H1 (cell line): ENCODE results near the gene CACUL1. TPM values are rescaled to one million over a fixed set of nuclear protein-coding genes. Genes with fewer than 3 reads are reported as not detected.

Experiments used
- CTCF ChIA-PET: fragments of 300-600 bp; sonication (Branson Sonifier 250); formaldehyde crosslinking; loops from one replicate; lab custom pipeline; 2021; ENCODE audit not compliant: partially characterized antibody; lab: Charles Lee
- POLR2A ChIA-PET: fragments of 300-600 bp; sonication (Branson Sonifier 250); formaldehyde crosslinking; loops from one replicate; lab custom pipeline; 2021; ENCODE audit warnings: inconsistent platforms; ENCODE audit not compliant: partially characterized antibody; lab: Charles Lee
- DNase-seq, 2 experiments: peaks; one replicate each; pipeline versions ENCODE4 v3.0.0 to v3.0.0-alpha.2; 2010 to 2022; ENCODE audit warnings: low spot score in 2 of 2, low read depth in 1 of 2, mixed read lengths in 1 of 2
- FAIRE-seq: peaks from 2 replicates; lab custom pipeline; 2011; peaks lifted over from hg19 to GRCh38; lab: Jason Lieb, UNC
- H2AFZ ChIP-seq: 2 replicates; pipeline ENCODE4 v1.8.1; 2012; ENCODE audit warnings: low read length, inconsistent platforms
- H2AK5ac ChIP-seq: 2 replicates; pipeline ENCODE4 v1.6.1; 2013; ENCODE audit warnings: low read depth, low read length
- H2BK120ac ChIP-seq: replicated peaks from 2 replicates; pipeline ENCODE3; 2013; ENCODE audit warnings: low read depth, low read length, inconsistent platforms
- H2BK12ac ChIP-seq: 2 replicates; pipeline ENCODE4 v1.6.1; 2013; ENCODE audit warnings: low read depth, low read length
- H2BK15ac ChIP-seq: 2 replicates; pipeline ENCODE4 v1.6.1; 2013; ENCODE audit warnings: low read length
- H2BK20ac ChIP-seq: 2 replicates; pipeline ENCODE4 v1.6.1; 2013; ENCODE audit warnings: low read length
- H2BK5ac ChIP-seq: 2 replicates; pipeline ENCODE4 v1.6.1; 2013; ENCODE audit warnings: low read depth, low read length
- H3K14ac ChIP-seq: 2 replicates; pipeline ENCODE4 v1.6.1; 2013; ENCODE audit warnings: inconsistent platforms; ENCODE audit not compliant: insufficient read length
- H3K18ac ChIP-seq: 2 replicates; pipeline ENCODE4 v1.6.1; 2013; ENCODE audit warnings: low read length; ENCODE audit errors: extremely low read depth
- H3K23ac ChIP-seq: 2 replicates; pipeline ENCODE4 v1.6.1; 2013; ENCODE audit warnings: inconsistent platforms; ENCODE audit not compliant: insufficient read length
- H3K23me2 ChIP-seq: 2 replicates; pipeline ENCODE4 v1.6.1; 2013; ENCODE audit warnings: low read depth, low read length
- H3K27ac ChIP-seq: 2 replicates; pipeline ENCODE4 v1.6.1; 2011; ENCODE audit warnings: low read depth, low read length, inconsistent platforms
- H3K27me3 ChIP-seq, 4 experiments: replicated peaks in 1 of 4; 1 replicate in 1 of 4; 2 replicates in 3 of 4; pipeline versions ENCODE4 v1.6.1 to v1.8.1; 2011 to 2013; ENCODE audit warnings: low read length in 3 of 4, mild to moderate bottlenecking in 3 of 4, inconsistent platforms in 2 of 4, mixed read lengths in 2 of 4, moderate library complexity in 1 of 4; ENCODE audit not compliant: control insufficient read depth in 3 of 4, insufficient read depth in 3 of 4; ENCODE audit errors: extremely low read depth in 1 of 4
- H3K36me3 ChIP-seq, 4 experiments: 2 replicates each; pipeline versions ENCODE4 v1.6.1 to v1.8.1; 2011 to 2013; ENCODE audit warnings: mild to moderate bottlenecking in 4 of 4, low read length in 3 of 4, moderate library complexity in 2 of 4, control low read depth in 1 of 4, inconsistent platforms in 1 of 4; ENCODE audit not compliant: insufficient read depth in 4 of 4, control insufficient read depth in 2 of 4
- H3K4ac ChIP-seq: replicated peaks from 2 replicates; pipeline ENCODE3; 2013; ENCODE audit warnings: low read length, low read depth, mixed read lengths, inconsistent platforms; ENCODE audit not compliant: insufficient read length
- H3K4me1 ChIP-seq, 4 experiments: replicated peaks in 1 of 4; 1 replicate in 1 of 4; 2 replicates in 3 of 4; pipeline versions ENCODE4 v1.6.1 to v1.8.1; 2011 to 2013; ENCODE audit warnings: low read length in 3 of 4, inconsistent platforms in 2 of 4, mixed read lengths in 1 of 4; ENCODE audit not compliant: insufficient read depth in 4 of 4, control insufficient read depth in 3 of 4
- H3K4me2 ChIP-seq, 2 experiments: 2 replicates each; pipeline versions ENCODE4 v1.6.1 to v1.8.1; 2011 to 2013; ENCODE audit warnings: low read depth in 2 of 2, low read length in 2 of 2, control low read depth in 1 of 2, inconsistent platforms in 1 of 2, mild to moderate bottlenecking in 1 of 2; ENCODE audit not compliant: insufficient read depth in 1 of 2
- H3K4me3 ChIP-seq, 4 experiments: fragments of 200-600, 300-600 bp in 1 of 4; sonication (generic), shearing (Covaris generic), sonication (Bioruptor Twin) in 1 of 4; 2 replicates each; pipeline versions ENCODE4 v1.5.1 to v1.8.1; 2011 to 2016; ENCODE audit warnings: low read length in 4 of 4, low read depth in 3 of 4, control low read depth in 2 of 4, inconsistent platforms in 2 of 4, mild to moderate bottlenecking in 2 of 4, mixed read lengths in 1 of 4, moderate library complexity in 1 of 4; ENCODE audit not compliant: insufficient read depth in 2 of 4; ENCODE audit errors: extremely low read depth in 1 of 4
- H3K56ac ChIP-seq: replicated peaks from 2 replicates; pipeline ENCODE3; 2013; ENCODE audit warnings: low read depth, mild to moderate bottlenecking, mixed read lengths, low read length, inconsistent platforms; ENCODE audit not compliant: insufficient read length
- H3K79me1 ChIP-seq: 2 replicates; pipeline ENCODE4 v1.6.1; 2013; ENCODE audit warnings: low read depth, low read length, control low read depth
- H3K79me2 ChIP-seq, 2 experiments: 2 replicates each; pipeline versions ENCODE4 v1.6.1 to v1.8.1; 2012 to 2013; ENCODE audit warnings: low read length in 2 of 2, mild to moderate bottlenecking in 2 of 2, inconsistent platforms in 1 of 2; ENCODE audit not compliant: insufficient read depth in 2 of 2, control insufficient read depth in 1 of 2
- H3K9ac ChIP-seq, 4 experiments: replicated peaks in 1 of 4; 1 replicate in 1 of 4; 2 replicates in 3 of 4; pipeline versions ENCODE4 v1.6.1 to v1.8.1; 2011 to 2013; ENCODE audit warnings: low read depth in 3 of 4, low read length in 3 of 4, control low read depth in 2 of 4, mild to moderate bottlenecking in 2 of 4, moderate library complexity in 2 of 4, inconsistent platforms in 1 of 4; ENCODE audit errors: extremely low read depth in 1 of 4
- H3K9me3 ChIP-seq, 2 experiments: 2 replicates each; pipeline versions ENCODE4 v1.6.1 to v1.8.1; 2012 to 2013; ENCODE audit warnings: mild to moderate bottlenecking in 2 of 2, moderate library complexity in 2 of 2, control low read depth in 1 of 2, inconsistent platforms in 1 of 2, low read depth in 1 of 2, low read length in 1 of 2, mixed read lengths in 1 of 2; ENCODE audit not compliant: insufficient read depth in 2 of 2
- H4K20me1 ChIP-seq, 2 experiments: replicated peaks in 1 of 2; 2 replicates each; pipeline versions ENCODE3 to v1.8.1; 2011 to 2013; ENCODE audit warnings: inconsistent platforms in 2 of 2, low read length in 2 of 2, mild to moderate bottlenecking in 1 of 2; ENCODE audit not compliant: insufficient read depth in 2 of 2, control insufficient read depth in 1 of 2
- H4K5ac ChIP-seq: 2 replicates; pipeline ENCODE4 v1.6.1; 2013; ENCODE audit warnings: low read length, low read depth, mixed read lengths, inconsistent platforms; ENCODE audit not compliant: insufficient read length
- H4K8ac ChIP-seq: 2 replicates; pipeline ENCODE4 v1.8.0; 2013; ENCODE audit warnings: mild to moderate bottlenecking, moderate library complexity, low read length, inconsistent platforms; ENCODE audit not compliant: insufficient read depth; ENCODE audit errors: extremely low read depth
- H4K91ac ChIP-seq: replicated peaks from 2 replicates; pipeline ENCODE3; 2013; ENCODE audit warnings: low read length, mixed read lengths, inconsistent platforms; ENCODE audit not compliant: insufficient read length
- CTBP2 ChIP-seq: IDR thresholded peaks from 2 replicates; pipeline ENCODE4 v1.7.0; 2011; ENCODE audit warnings: borderline replicate concordance, mild to moderate bottlenecking, moderate library complexity, mixed read lengths, low read length; ENCODE audit not compliant: insufficient read depth, insufficient read length
- POU5F1 ChIP-seq: IDR thresholded peaks from 2 replicates; pipeline ENCODE4 v1.6.1; 2011; ENCODE audit warnings: low read depth, mild to moderate bottlenecking, low read length, moderate library complexity
- RAD21 ChIP-seq, 2 experiments: IDR thresholded peaks in 1 of 2; conservative IDR thresholded peaks in 1 of 2; 2 replicates each; pipeline ENCODE4 v1.6.1; 2011; ENCODE audit warnings: low read depth in 2 of 2, low read length in 2 of 2, improper control_type of control experiment in 1 of 2, inconsistent platforms in 1 of 2, mild to moderate bottlenecking in 1 of 2, moderate library complexity in 1 of 2
- SIRT6 ChIP-seq: IDR thresholded peaks from one replicate; pipeline ENCODE4 v1.7.1; 2012; ENCODE audit warnings: low read length, inconsistent platforms
- TCF12 ChIP-seq: IDR thresholded peaks from 2 replicates; pipeline ENCODE4 v1.6.1; 2011; ENCODE audit warnings: low read depth, mild to moderate bottlenecking, low read length
- TEAD4 ChIP-seq: IDR thresholded peaks from 2 replicates; pipeline ENCODE4 v1.6.1; 2012; ENCODE audit warnings: low read depth, low read length, inconsistent platforms, mixed read lengths
- WGBS, 2 experiments: shearing (Covaris generic) in 1 of 2; methylation state at CpG; one replicate each; pipeline versions ENCODE4 v1.1.6 to v1.1.7; 2013 to 2015; ENCODE audit warnings: low lambda C conversion rate in 2 of 2, mixed read lengths in 2 of 2, inconsistent platforms in 1 of 2, low coverage in 1 of 2, missing lambda C conversion rate in 1 of 2; ENCODE audit not compliant: insufficient replicate concordance in 2 of 2, insufficient coverage in 1 of 2, insufficient read length in 1 of 2; ENCODE audit errors: extremely low coverage in 1 of 2, missing lambda C conversion rate in 1 of 2; 5-methylcytosine and 5-hydroxymethylcytosine counted together
- polyA plus RNA-seq, 7 experiments: library from polyadenylated mRNA; depleted of rRNA in 3 of 7; stranded (reverse) in 5 of 7; unstranded in 2 of 7; fragments of >200 nt in 5 of 7; fragments of 200-250 nt in 2 of 7; gene quantifications; 1 replicate in 5 of 7; 2 replicates in 1 of 7; 4 replicates in 1 of 7; pipeline versions ENCODE4 v1.2.1 to v1.2.3, GENCODE V29; 2011 to 2013; ENCODE audit warnings: missing spikeins in 2 of 7, mixed read lengths in 2 of 7
- total RNA-seq: library from RNA; stranded (reverse); fragmentation: NEBNext Ultra II Directional; extraction: Animal tissue kit (Norgen Biotek cat#: 25700); gene quantifications from 2 replicates; pipeline ENCODE4 v1.2.1, GENCODE V29; 2021

CACUL1 gene
- total and polyA plus RNA-seq, 2 of the 8 experiments (the other 6 are each of a cell fraction or from before 2014, with no cell fraction given): 6.5 to 34.2 TPM

- no peaks in the 10 kb centered on the region for H3K23me2 ChIP-seq
- no peak overlapping the region for H2BK20ac ChIP-seq
- no peak overlapping the region for H4K8ac ChIP-seq
- H4K20me1 ChIP-seq: no peaks in the 10 kb centered on the region
- no peak overlapping the region for H3K4ac ChIP-seq
- no peaks in the 10 kb centered on the region for H3K36me3 ChIP-seq
- TF ChIP-seq CTBP2 (no peak), RAD21 (IDR thresholded peaks at IDR 0.05 in 1 of 2, conservative IDR thresholded peaks at IDR 0.05 in 1 of 2; ENCODE audit: low read depth in 2 of 2, low read length in 2 of 2) (no peak), TCF12 (no peak), SIRT6 (no peak), TEAD4 (no peak), POU5F1 (no peak)
- H4K91ac ChIP-seq: no peak overlapping the region
- H2AFZ ChIP-seq: no peak overlapping the region
- H2BK12ac ChIP-seq: no peak overlapping the region
- WGBS, 2 experiments: 90% methylated on average over 3 of the region's 3 CpGs; no CpG with 5 or more reads in 1 of the 2 experiments
- H3K23ac ChIP-seq: no peak overlapping the region
- H3K9me3 ChIP-seq: peaks cover 0 to 3% of the 10 kb centered on the region in 2 experiments; a peak in 1 of 4 replicates
- DNase-seq (no peak), FAIRE-seq (no peak)
- H2AK5ac ChIP-seq: no peak overlapping the region
- no peak overlapping the region for H2BK120ac ChIP-seq
- H4K5ac ChIP-seq: no peak overlapping the region
- H3K4me3 ChIP-seq: no peak overlapping the region
- no peak overlapping the region for H3K4me2 ChIP-seq
- H3K56ac ChIP-seq: no peak overlapping the region
- no peak overlapping the region for H3K9ac ChIP-seq
- no peaks in the 10 kb centered on the region for H3K27me3 ChIP-seq
- no peak overlapping the region for H3K18ac ChIP-seq
- no peak overlapping the region for H2BK15ac ChIP-seq
- H3K27ac ChIP-seq: no peak overlapping the region
- H3K79me2 ChIP-seq: no peaks in the 10 kb centered on the region
- POLR2A ChIA-PET: no interaction called here
- no peak overlapping the region for H3K14ac ChIP-seq
- H3K79me1 ChIP-seq: no peaks in the 10 kb centered on the region
- H3K4me1 ChIP-seq: no peaks in the 10 kb centered on the region
- CTCF ChIA-PET: interaction anchor here (1.0 to 2.2 kb wide), 4 partner anchors 11 to 33 kb away, joined by 3 to 6 read pairs (median 4); no protein-coding TSS in a partner anchor
- no peak overlapping the region for H2BK5ac ChIP-seq
These were observed 96.0 kb downstream of the CACUL1 start for GRCh38 chr10:118658762-118659161.
